Measurements from ENCODE around the gene CD300LB.

Gene CD300LB

GRCh38 chr17:74473294-74473693, 58.0 kb downstream of the CD300LB start:
- no peak for DNase-seq (ENCODE audit: low read depth)
- H3K4me3 ChIP-seq (ENCODE audit: low read length): no peak overlapping the region
- TF ChIP-seq, protein P1, sequence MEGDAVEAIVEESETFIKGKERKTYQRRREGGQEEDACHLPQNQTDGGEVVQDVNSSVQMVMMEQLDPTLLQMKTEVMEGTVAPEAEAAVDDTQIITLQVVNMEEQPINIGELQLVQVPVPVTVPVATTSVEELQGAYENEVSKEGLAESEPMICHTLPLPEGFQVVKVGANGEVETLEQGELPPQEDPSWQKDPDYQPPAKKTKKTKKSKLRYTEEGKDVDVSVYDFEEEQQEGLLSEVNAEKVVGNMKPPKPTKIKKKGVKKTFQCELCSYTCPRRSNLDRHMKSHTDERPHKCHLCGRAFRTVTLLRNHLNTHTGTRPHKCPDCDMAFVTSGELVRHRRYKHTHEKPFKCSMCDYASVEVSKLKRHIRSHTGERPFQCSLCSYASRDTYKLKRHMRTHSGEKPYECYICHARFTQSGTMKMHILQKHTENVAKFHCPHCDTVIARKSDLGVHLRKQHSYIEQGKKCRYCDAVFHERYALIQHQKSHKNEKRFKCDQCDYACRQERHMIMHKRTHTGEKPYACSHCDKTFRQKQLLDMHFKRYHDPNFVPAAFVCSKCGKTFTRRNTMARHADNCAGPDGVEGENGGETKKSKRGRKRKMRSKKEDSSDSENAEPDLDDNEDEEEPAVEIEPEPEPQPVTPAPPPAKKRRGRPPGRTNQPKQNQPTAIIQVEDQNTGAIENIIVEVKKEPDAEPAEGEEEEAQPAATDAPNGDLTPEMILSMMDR (conservative IDR thresholded peaks at IDR 0.05; ENCODE audit: low read depth, low read length): no peak

GRCh38 chr17:74472890-74473289, 58.4 kb downstream of the CD300LB start:
- no peak for DNase-seq (ENCODE audit: low read depth)
- TF ChIP-seq, protein P1 (conservative IDR thresholded peaks at IDR 0.05; ENCODE audit: low read depth, low read length): no peak
- no peak overlapping the region for H3K4me3 ChIP-seq (ENCODE audit: low read length)

- DNase-seq (ENCODE audit: low read depth): no peak
- TF ChIP-seq, protein P1 (conservative IDR thresholded peaks at IDR 0.05; ENCODE audit: low read depth, low read length): no peak
- H3K4me3 ChIP-seq (ENCODE audit: low read length): no peak overlapping the region
These were observed 59.9 kb downstream of the CD300LB start for GRCh38 chr17:74471341-74471740.

Data from retinal pigment epithelial cell (primary cell).